ENCODE results near the gene FOLR1. TPM values are rescaled to one million over a fixed set of nuclear protein-coding genes. Genes with fewer than 3 reads are reported as not detected.
A peak's percentile ranks its signal among the peaks of the same experiment; 100 is the strongest.

Gene FOLR1
- total RNA-seq, 1 donor from 2014 or later: not detected

GRCh38 chr11:72236774-72237111 lies 44.8 kb downstream of the FOLR1 start:
- TF ChIP-seq CTCF (conservative IDR thresholded peaks at IDR 0.05): no peak
- no peak overlapping the region for H3K27ac Mint-ChIP-seq (ENCODE audit: unreplicated experiment)
- H3K27me3 Mint-ChIP-seq (ENCODE audit: low read depth): peaks cover 33% of the 10 kb centered on the region
- DNase-seq (ENCODE audit: low read depth, low spot score): no peak
- H3K4me3 Mint-ChIP-seq: peak overlapping the region; percentile 41
- peaks cover 21% of the 10 kb centered on the region for H3K4me1 Mint-ChIP-seq
- peaks cover 15% of the 10 kb centered on the region for H3K36me3 Mint-ChIP-seq (ENCODE audit: low read depth)
- no peaks in the 10 kb centered on the region for H3K9me3 Mint-ChIP-seq

GRCh38 chr11:72237112-72237931 lies 45.4 kb downstream of the FOLR1 start:
- no peak for TF ChIP-seq CTCF (conservative IDR thresholded peaks at IDR 0.05)
- Mint-ChIP-seq H3K36me3 (ENCODE audit: low read depth) (peaks cover 21% of the 10 kb centered on the region), H3K4me1 (peaks cover 21% of the 10 kb centered on the region), H3K4me3 (peak overlapping the region; percentile 12), H3K27ac (ENCODE audit: unreplicated experiment) (no peak overlapping the region), H3K9me3 (no peaks in the 10 kb centered on the region), H3K27me3 (ENCODE audit: low read depth) (peaks cover 39% of the 10 kb centered on the region)
- DNase-seq (ENCODE audit: low read depth, low spot score): no peak

GRCh38 chr11:72238040-72238450 lies 46.1 kb downstream of the FOLR1 start:
- TF ChIP-seq CTCF (conservative IDR thresholded peaks at IDR 0.05): peak; percentile 73
- DNase-seq (ENCODE audit: low read depth, low spot score): peak; percentile 64
- peaks cover 46% of the 10 kb centered on the region for H3K27me3 Mint-ChIP-seq (ENCODE audit: low read depth)
- peaks cover 21% of the 10 kb centered on the region for H3K4me1 Mint-ChIP-seq
- H3K27ac Mint-ChIP-seq (ENCODE audit: unreplicated experiment): no peak overlapping the region
- H3K36me3 Mint-ChIP-seq (ENCODE audit: low read depth): peaks cover 22% of the 10 kb centered on the region
- H3K9me3 Mint-ChIP-seq: no peaks in the 10 kb centered on the region
- peak overlapping the region; percentile 72 for H3K4me3 Mint-ChIP-seq

GRCh38 chr11:72238492-72239312 lies 46.8 kb downstream of the FOLR1 start:
- Mint-ChIP-seq H3K4me3 (peak overlapping the region; percentile 82), H3K9me3 (no peaks in the 10 kb centered on the region), H3K27ac (ENCODE audit: unreplicated experiment) (no peak overlapping the region), H3K27me3 (ENCODE audit: low read depth) (peaks cover 53% of the 10 kb centered on the region), H3K36me3 (ENCODE audit: low read depth) (peaks cover 23% of the 10 kb centered on the region), H3K4me1 (peaks cover 26% of the 10 kb centered on the region)
- TF ChIP-seq CTCF (conservative IDR thresholded peaks at IDR 0.05): no peak
- no peak for DNase-seq (ENCODE audit: low read depth, low spot score)

GRCh38 chr11:72239313-72239848 lies 47.4 kb downstream of the FOLR1 start:
- H3K9me3 Mint-ChIP-seq: no peaks in the 10 kb centered on the region
- no peak overlapping the region for H3K27ac Mint-ChIP-seq (ENCODE audit: unreplicated experiment)
- peak; percentile 27 for DNase-seq (ENCODE audit: low read depth, low spot score)
- H3K4me3 Mint-ChIP-seq: peak overlapping the region; percentile 82
- H3K4me1 Mint-ChIP-seq: peaks cover 25% of the 10 kb centered on the region
- H3K27me3 Mint-ChIP-seq (ENCODE audit: low read depth): peaks cover 53% of the 10 kb centered on the region
- TF ChIP-seq CTCF (conservative IDR thresholded peaks at IDR 0.05): no peak
- H3K36me3 Mint-ChIP-seq (ENCODE audit: low read depth): peaks cover 23% of the 10 kb centered on the region

Measured in neural crest cell (in vitro differentiated cells).